Activated CD4-positive, alpha-beta T cell treated with anti-CD3 and anti-CD28 coated beads, Interleukin-2, amount 50 U/mL, for 1 hour (primary cell): ENCODE data around the gene BANF2.
"Not testable (repeated sequence)": the region's sequence is repeated elsewhere in the genome, so short reads cannot be mapped to it uniquely, and the experiment has no call there.

ENCODE experiments used
- DNase-seq: peaks from one replicate; pipeline ENCODE4 v3.0.0-alpha.2; 2020

The BANF2 gene

GRCh38 chr20:17683218-17684076 lies 16.3 kb upstream of the BANF2 start:
- no peak for DNase-seq

GRCh38 chr20:17684077-17684888 lies 15.5 kb upstream of the BANF2 start:
- no peak for DNase-seq

GRCh38 chr20:17685168-17685567 lies 14.6 kb upstream of the BANF2 start:
- DNase-seq = no peak

- DNase-seq = no peak
Observed at GRCh38 chr20:17687800-17688199, 12.0 kb upstream of the BANF2 start.

GRCh38 chr20:17688965-17689364 lies 10.8 kb upstream of the BANF2 start:
- DNase-seq = no peak

- DNase-seq = no peak
Observed at GRCh38 chr20:17690144-17690543, 9.6 kb upstream of the BANF2 start.

GRCh38 chr20:17691758-17692157 lies 8.0 kb upstream of the BANF2 start:
- DNase-seq = no peak

GRCh38 chr20:17693444-17694001 lies 6.2 kb upstream of the BANF2 start:
- DNase-seq = no peak

- no peak for DNase-seq
Observed at GRCh38 chr20:17694767-17695166, 5.0 kb upstream of the BANF2 start.

GRCh38 chr20:17696287-17696686 lies 3.5 kb upstream of the BANF2 start:
- DNase-seq = no peak

- no peak for DNase-seq
Observed at GRCh38 chr20:17697171-17697570, 2.6 kb upstream of the BANF2 start.

GRCh38 chr20:17698384-17698783 lies 1.4 kb upstream of the BANF2 start:
- no peak for DNase-seq

GRCh38 chr20:17700637-17701036 lies 871 bp downstream of the BANF2 start:
- DNase-seq = no peak

GRCh38 chr20:17701826-17702225 lies 2.1 kb downstream of the BANF2 start:
- DNase-seq = no peak

GRCh38 chr20:17704589-17705317 lies 5.0 kb downstream of the BANF2 start:
- DNase-seq = no peak

- no peak for DNase-seq
Observed at GRCh38 chr20:17705916-17706315, 6.2 kb downstream of the BANF2 start.

- no peak for DNase-seq
Observed at GRCh38 chr20:17706632-17707031, 6.9 kb downstream of the BANF2 start.

- DNase-seq = not testable (repeated sequence)
Observed at GRCh38 chr20:17707951-17708350, 8.2 kb downstream of the BANF2 start.

- DNase-seq = no peak
Observed at GRCh38 chr20:17708675-17709360, 9.1 kb downstream of the BANF2 start.

- no peak for DNase-seq
Observed at GRCh38 chr20:17709361-17710293, 9.9 kb downstream of the BANF2 start.
